ENCODE measurements around the gene AKAP13. TPM values are rescaled to one million over a fixed set of nuclear protein-coding genes. Genes with fewer than 3 reads are reported as not detected.

The AKAP13 gene
- total and polyA plus RNA-seq, 2 of the 8 experiments (the other 6 are each of a cell fraction or from before 2014, with no cell fraction given): 14.0 to 46.2 TPM

DNA sequence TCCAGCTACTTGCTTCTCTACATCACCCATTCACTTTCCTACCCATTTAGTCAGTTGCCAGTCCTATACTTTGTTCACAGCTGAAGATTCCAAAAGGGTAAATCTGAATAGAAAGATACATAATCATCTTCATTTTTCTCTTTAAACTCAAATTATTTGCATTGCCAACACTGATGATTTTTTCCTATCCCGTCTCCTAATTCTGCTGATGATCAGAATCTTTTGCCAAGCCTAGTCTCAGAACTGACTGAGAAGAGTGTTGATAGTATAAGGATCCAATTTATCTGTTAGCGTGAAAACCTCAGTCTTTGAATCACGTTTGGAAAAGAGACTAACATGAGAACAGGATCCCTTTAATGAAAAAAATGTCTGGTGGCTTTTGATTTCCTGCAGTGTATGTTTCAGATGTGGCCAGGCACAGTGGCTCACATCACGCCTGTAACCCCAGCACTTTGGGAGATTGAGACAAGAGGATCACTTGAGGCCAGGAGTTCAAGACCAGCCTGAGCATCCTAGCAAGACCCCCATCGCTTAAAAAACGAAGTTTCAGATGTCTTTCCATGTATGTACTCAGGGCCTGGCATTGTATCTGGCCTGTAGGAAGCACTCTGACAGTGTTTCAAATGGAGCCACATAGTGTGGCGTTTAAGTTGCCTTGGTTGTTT lies 244.9 kb downstream of the AKAP13 start:
- H2BK15ac ChIP-seq (ENCODE audit: low read length): no peak overlapping the region
- no peaks in the 10 kb centered on the region for H3K79me2 ChIP-seq (ENCODE audit: control insufficient read depth in 1 of 2, insufficient read depth in 2 of 2, low read length in 2 of 2)
- no peak overlapping the region for H3K14ac ChIP-seq (ENCODE audit: insufficient read length)
- H3K4me1 ChIP-seq (replicated peaks in 1 of 4; ENCODE audit: control insufficient read depth in 3 of 4, insufficient read depth in 4 of 4, low read length in 3 of 4): peaks cover 0 to 3% (median under 1%) of the 10 kb centered on the region in 4 experiments; a peak in 3 of 7 replicates
- no peak overlapping the region for H2BK120ac ChIP-seq (replicated peaks; ENCODE audit: low read depth, low read length)
- no peak overlapping the region for H2AFZ ChIP-seq (ENCODE audit: low read length)
- H3K18ac ChIP-seq (ENCODE audit: extremely low read depth, low read length): no peak overlapping the region
- no peaks in the 10 kb centered on the region; the same call in 1 of the 2 replicates for H3K79me1 ChIP-seq (ENCODE audit: low read depth, low read length)
- no peak overlapping the region for H2BK20ac ChIP-seq (ENCODE audit: low read length)
- no peak for DNase-seq (ENCODE audit: low read depth in 1 of 2, low spot score in 2 of 2)
- CTCF ChIA-PET (ENCODE audit: partially characterized antibody): interaction anchor here (1.0 to 1.8 kb wide), 3 partner anchors 9 to 62 kb away, joined by 3 to 4 read pairs (median 4); no protein-coding TSS in a partner anchor
- no peak overlapping the region for H3K27ac ChIP-seq (ENCODE audit: low read depth, low read length)
- no peak overlapping the region for H3K4ac ChIP-seq (replicated peaks; ENCODE audit: insufficient read length, low read depth, low read length)
- no peak overlapping the region for H4K8ac ChIP-seq (ENCODE audit: extremely low read depth, insufficient read depth, low read length)
- no peak for TF ChIP-seq POU5F1 (IDR thresholded peaks at IDR 0.05; ENCODE audit: low read depth, low read length)
- TF ChIP-seq, protein P1, sequence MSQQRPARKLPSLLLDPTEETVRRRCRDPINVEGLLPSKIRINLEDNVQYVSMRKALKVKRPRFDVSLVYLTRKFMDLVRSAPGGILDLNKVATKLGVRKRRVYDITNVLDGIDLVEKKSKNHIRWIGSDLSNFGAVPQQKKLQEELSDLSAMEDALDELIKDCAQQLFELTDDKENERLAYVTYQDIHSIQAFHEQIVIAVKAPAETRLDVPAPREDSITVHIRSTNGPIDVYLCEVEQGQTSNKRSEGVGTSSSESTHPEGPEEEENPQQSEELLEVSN (IDR thresholded peaks at IDR 0.05): no peak
- no peak for TF ChIP-seq CHD2 (IDR thresholded peaks at IDR 0.05; ENCODE audit: low read length)
- TF ChIP-seq EZH2 (IDR thresholded peaks at IDR 0.05; ENCODE audit: low read depth, low read length, severe bottlenecking): no peak
- TF ChIP-seq HDAC6 (IDR thresholded peaks at IDR 0.05; ENCODE audit: low read depth, low read length): no peak
- no peak for TF ChIP-seq SIX5 (IDR thresholded peaks at IDR 0.05; ENCODE audit: low read depth, low read length)
- no peak for TF ChIP-seq SIRT6 (IDR thresholded peaks at IDR 0.05; ENCODE audit: low read length)
- TF ChIP-seq JUN (IDR thresholded peaks at IDR 0.05; ENCODE audit: low read depth, low read length): no peak
- no peak for TF ChIP-seq TBP (IDR thresholded peaks at IDR 0.05; ENCODE audit: low read depth, low read length)
- TF ChIP-seq, protein P2, sequence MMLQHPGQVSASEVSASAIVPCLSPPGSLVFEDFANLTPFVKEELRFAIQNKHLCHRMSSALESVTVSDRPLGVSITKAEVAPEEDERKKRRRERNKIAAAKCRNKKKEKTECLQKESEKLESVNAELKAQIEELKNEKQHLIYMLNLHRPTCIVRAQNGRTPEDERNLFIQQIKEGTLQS (IDR thresholded peaks at IDR 0.05; ENCODE audit: insufficient read depth, low read depth, low read length): no peak
- H4K91ac ChIP-seq (replicated peaks; ENCODE audit: insufficient read length, low read length): no peak overlapping the region
- no peak overlapping the region for H3K4me3 ChIP-seq (ENCODE audit: extremely low read depth in 1 of 4, insufficient read depth in 2 of 4, low read depth in 3 of 4, low read length in 4 of 4)
- peaks cover 2% of the 10 kb centered on the region; the same call in 1 of the 2 replicates for H3K23me2 ChIP-seq (ENCODE audit: low read depth, low read length)
- H3K36me3 ChIP-seq (ENCODE audit: control insufficient read depth in 2 of 4, insufficient read depth in 4 of 4, low read length in 3 of 4): no peaks in the 10 kb centered on the region
- no peak overlapping the region for H3K23ac ChIP-seq (ENCODE audit: insufficient read length)
- no peak overlapping the region for H3K56ac ChIP-seq (replicated peaks; ENCODE audit: insufficient read length, low read depth, low read length)
- POLR2A ChIA-PET (ENCODE audit: partially characterized antibody): no interaction called here
- H2BK5ac ChIP-seq (ENCODE audit: low read depth, low read length): no peak overlapping the region
- no peak overlapping the region for H4K5ac ChIP-seq (ENCODE audit: insufficient read length, low read depth, low read length)
- H3K9ac ChIP-seq (replicated peaks in 1 of 4; ENCODE audit: extremely low read depth in 1 of 4, low read depth in 3 of 4, low read length in 3 of 4): no peak overlapping the region
- H3K27me3 ChIP-seq (replicated peaks in 1 of 4; ENCODE audit: control insufficient read depth in 3 of 4, extremely low read depth in 1 of 4, insufficient read depth in 3 of 4, low read length in 3 of 4): no peaks in the 10 kb centered on the region
- no peak overlapping the region for H2BK12ac ChIP-seq (ENCODE audit: low read depth, low read length)
- FAIRE-seq: no peak
- H4K20me1 ChIP-seq (replicated peaks in 1 of 2; ENCODE audit: control insufficient read depth in 1 of 2, insufficient read depth in 2 of 2, low read length in 2 of 2): peaks cover 0 to 2% of the 10 kb centered on the region in 2 experiments
- H3K9me3 ChIP-seq (ENCODE audit: insufficient read depth in 2 of 2, low read depth in 1 of 2, low read length in 1 of 2): no peaks in the 10 kb centered on the region
- no peak overlapping the region for H2AK5ac ChIP-seq (ENCODE audit: low read depth, low read length)
- 87% methylated on average over 7 of the region's 7 CpGs; no CpG with 5 or more reads in 1 of the 2 experiments for WGBS, 2 experiments (ENCODE audit: extremely low coverage in 1 of 2, insufficient coverage in 1 of 2, insufficient read length in 1 of 2, insufficient replicate concordance in 2 of 2, low coverage in 1 of 2, low lambda C conversion rate in 2 of 2, missing lambda C conversion rate in 1 of 2)
- H3K4me2 ChIP-seq (ENCODE audit: insufficient read depth in 1 of 2, low read depth in 2 of 2, low read length in 2 of 2): no peak overlapping the region

All from H1 (cell line).